Epithelial cell of prostate (primary cell): Measurements from ENCODE around the gene FDXR.

Experiments used
- DNase-seq: peaks from one replicate; pipeline ENCODE4 v3.0.0-alpha.2; 2011; ENCODE audit warnings: low read depth, low spot score
- H3K27ac ChIP-seq: fragments of 450-650 bp; 2 replicates; pipeline ENCODE4 v1.5.1; 2017; ENCODE audit warnings: mild to moderate bottlenecking

FDXR gene

GRCh38 chr17:74818291-74818938 lies 54.4 kb downstream of the FDXR start:
- DNase-seq: no peak
- H3K27ac ChIP-seq: no peak overlapping the region

GRCh38 chr17:74816905-74817620 lies 55.7 kb downstream of the FDXR start:
- H3K27ac ChIP-seq: no peak overlapping the region
- DNase-seq: no peak

GRCh38 chr17:74815550-74816370 lies 57.0 kb downstream of the FDXR start:
- H3K27ac ChIP-seq: no peak overlapping the region
- DNase-seq: no peak

GRCh38 chr17:74815067-74815466 lies 57.7 kb downstream of the FDXR start:
- no peak overlapping the region for H3K27ac ChIP-seq
- no peak for DNase-seq

- H3K27ac ChIP-seq: no peak overlapping the region
- no peak for DNase-seq
Observed at GRCh38 chr17:74814453-74814852, 58.3 kb downstream of the FDXR start.
